GM12891 (cell line): ENCODE results near the gene C2.

Experiments used
- PAX5 ChIP-seq: IDR thresholded peaks from 2 replicates; pipeline ENCODE4 v1.6.1; 2011; ENCODE audit warnings: low read length, moderate library complexity, mild to moderate bottlenecking; ENCODE audit not compliant: insufficient read depth, severe bottlenecking
- POLR2A ChIP-seq: IDR thresholded peaks from 2 replicates; pipeline ENCODE4 v1.6.1; 2011; ENCODE audit warnings: low read depth, low read length, control low read depth
- POLR2AphosphoS5 ChIP-seq: IDR thresholded peaks from 2 replicates; pipeline ENCODE4 v1.6.1; 2011; ENCODE audit warnings: low read depth, low read length, control low read depth
- POU2F2 ChIP-seq: IDR thresholded peaks from 2 replicates; pipeline ENCODE4 v1.6.1; 2011; ENCODE audit warnings: low read depth, mild to moderate bottlenecking, control low read depth, low read length, moderate library complexity
- SPI1 ChIP-seq: IDR thresholded peaks from 2 replicates; pipeline ENCODE4 v1.6.1; 2011; ENCODE audit warnings: low read depth, low read length, control low read depth
- TAF1 ChIP-seq: IDR thresholded peaks from 2 replicates; pipeline ENCODE4 v1.6.1; 2011; ENCODE audit warnings: low read depth, low read length, control low read depth

- TF ChIP-seq POLR2A (no peak), TAF1 (no peak), POLR2AphosphoS5 (no peak), POU2F2 (no peak), SPI1 (no peak), PAX5 (no peak)
Measured at GRCh38 chr6:31892821-31893220, 34.7 kb upstream of the C2 start.
